ENCODE measurements around the gene CSRP2.

Gene CSRP2

GRCh38 chr12:76890151-76891143 lies 11.6 kb upstream of the CSRP2 start:
- TF ChIP-seq TAF1 (IDR thresholded peaks at IDR 0.05; ENCODE audit: borderline replicate concordance, low read depth, low read length) (no peak), POLR2AphosphoS5 (IDR thresholded peaks at IDR 0.05; ENCODE audit: low read depth, low read length) (no peak), POLR2A (IDR thresholded peaks at IDR 0.05; ENCODE audit: low read depth, low read length) (no peak)
- FAIRE-seq: no peak
- DNase-seq (ENCODE audit: insufficient read length): no peak

DNA sequence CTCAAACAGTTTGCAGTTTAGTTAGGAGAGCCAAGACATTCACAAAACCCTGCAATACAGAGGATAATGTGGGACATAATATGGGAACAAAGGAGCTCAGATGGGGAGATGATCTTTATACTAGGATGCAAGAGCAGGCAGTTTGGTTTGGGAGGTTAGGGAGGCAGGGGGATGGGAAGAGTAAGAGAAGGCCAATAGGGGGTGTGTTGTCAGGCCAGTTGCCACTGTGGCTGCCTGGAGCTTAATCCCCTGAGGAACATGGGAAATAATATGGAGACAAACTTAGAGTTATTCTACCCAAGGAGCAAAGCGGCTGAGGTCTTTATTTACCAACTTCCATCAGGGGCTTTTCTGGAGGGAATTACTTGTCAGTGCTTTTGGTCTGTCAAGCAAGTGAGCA lies 10.0 kb upstream of the CSRP2 start:
- FAIRE-seq: no peak
- no peak for TF ChIP-seq POLR2AphosphoS5 (IDR thresholded peaks at IDR 0.05; ENCODE audit: low read depth, low read length)
- no peak for TF ChIP-seq POLR2A (IDR thresholded peaks at IDR 0.05; ENCODE audit: low read depth, low read length)
- no peak for TF ChIP-seq TAF1 (IDR thresholded peaks at IDR 0.05; ENCODE audit: borderline replicate concordance, low read depth, low read length)
- no peak for DNase-seq (ENCODE audit: insufficient read length)

DNA sequence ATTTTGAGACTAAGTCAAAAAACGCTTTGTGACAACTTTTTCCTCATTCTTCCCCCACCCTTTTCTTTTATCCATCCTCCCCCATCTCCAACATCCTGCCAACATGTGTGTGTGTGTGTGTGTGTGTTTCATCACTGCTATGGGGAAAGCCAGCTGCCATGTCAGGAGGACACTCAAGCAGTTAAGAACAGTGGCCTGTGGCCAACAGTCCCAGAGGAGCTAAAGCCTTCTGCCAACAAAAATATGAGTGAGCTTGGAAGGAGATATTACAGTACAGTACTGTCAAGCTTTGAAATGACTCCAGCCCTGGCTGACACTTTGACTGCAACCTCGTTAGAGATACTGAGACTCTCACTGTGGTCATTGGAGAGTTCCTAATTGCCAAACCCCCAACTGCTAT lies 5.0 kb upstream of the CSRP2 start:
- DNase-seq (ENCODE audit: insufficient read length) (no peak), FAIRE-seq (no peak)
- TF ChIP-seq POLR2AphosphoS5 (IDR thresholded peaks at IDR 0.05; ENCODE audit: low read depth, low read length): no peak
- no peak for TF ChIP-seq POLR2A (IDR thresholded peaks at IDR 0.05; ENCODE audit: low read depth, low read length)
- no peak for TF ChIP-seq TAF1 (IDR thresholded peaks at IDR 0.05; ENCODE audit: borderline replicate concordance, low read depth, low read length)

DNA sequence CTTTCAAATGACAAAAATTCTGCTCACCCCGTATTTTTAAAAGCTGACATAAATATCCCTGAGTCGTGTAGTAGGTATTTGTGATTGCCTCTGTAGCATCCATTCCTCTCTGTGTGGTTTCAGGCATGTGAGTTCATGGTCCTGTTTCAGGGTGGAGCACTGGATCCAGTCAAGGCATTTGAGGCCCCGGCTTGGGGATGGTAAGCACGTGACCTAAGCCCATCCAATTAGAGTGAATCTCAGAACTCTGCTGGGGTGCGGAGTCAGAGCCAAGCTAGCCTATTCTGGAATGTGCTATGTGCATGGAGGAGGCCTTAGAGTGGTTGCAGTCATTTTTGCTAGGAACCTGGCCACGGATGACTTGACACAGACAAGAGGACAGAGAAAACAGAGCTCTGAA lies 4.3 kb upstream of the CSRP2 start:
- TF ChIP-seq TAF1 (IDR thresholded peaks at IDR 0.05; ENCODE audit: borderline replicate concordance, low read depth, low read length): no peak
- FAIRE-seq (no peak), DNase-seq (ENCODE audit: insufficient read length) (no peak)

DNA sequence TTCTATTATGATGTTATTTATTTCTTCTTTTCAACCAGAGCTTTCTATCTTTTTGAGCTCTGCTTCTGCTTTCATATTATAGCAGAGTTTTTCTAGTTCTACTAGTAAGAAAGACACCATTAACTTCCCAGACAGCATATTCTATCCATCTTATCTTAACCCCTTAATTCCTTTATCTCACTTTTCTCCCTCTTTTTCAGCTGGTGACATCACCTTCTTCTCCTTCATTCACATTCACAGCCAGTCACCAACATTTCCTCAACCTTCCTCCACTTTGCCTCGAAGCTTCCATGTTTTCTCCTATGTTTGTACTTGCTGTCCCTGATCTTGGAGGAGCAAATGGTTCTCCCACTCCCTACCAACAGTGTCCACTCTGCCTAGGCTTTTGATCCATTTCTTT lies 3.5 kb upstream of the CSRP2 start:
- DNase-seq (ENCODE audit: insufficient read length): no peak
- FAIRE-seq: no peak
- no peak for TF ChIP-seq POLR2AphosphoS5 (IDR thresholded peaks at IDR 0.05; ENCODE audit: low read depth, low read length)
- no peak for TF ChIP-seq POLR2A (IDR thresholded peaks at IDR 0.05; ENCODE audit: low read depth, low read length)
- no peak for TF ChIP-seq TAF1 (IDR thresholded peaks at IDR 0.05; ENCODE audit: borderline replicate concordance, low read depth, low read length)

DNA sequence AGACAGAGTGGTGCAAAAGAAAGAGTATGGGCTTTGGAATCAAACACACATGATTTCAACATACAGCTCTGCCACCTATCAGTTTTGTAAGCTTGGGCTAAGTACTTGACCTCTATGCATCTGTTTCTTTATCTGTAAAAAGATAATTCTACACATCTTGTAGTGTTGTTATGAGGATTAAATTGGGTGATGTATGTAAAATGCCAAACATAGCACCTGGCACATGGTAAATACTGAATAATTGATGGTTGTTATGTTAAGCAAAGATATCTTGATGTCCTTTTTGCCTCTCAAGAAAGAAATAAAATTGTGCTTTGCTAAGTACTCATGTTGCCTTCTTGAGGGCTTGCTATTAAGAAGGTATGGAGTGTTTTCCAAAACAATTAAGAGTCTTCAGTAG lies 2.3 kb upstream of the CSRP2 start:
- no peak for DNase-seq (ENCODE audit: insufficient read length)
- no peak for TF ChIP-seq TAF1 (IDR thresholded peaks at IDR 0.05; ENCODE audit: borderline replicate concordance, low read depth, low read length)
- TF ChIP-seq POLR2AphosphoS5 (IDR thresholded peaks at IDR 0.05; ENCODE audit: low read depth, low read length): no peak
- no peak for TF ChIP-seq POLR2A (IDR thresholded peaks at IDR 0.05; ENCODE audit: low read depth, low read length)
- no peak for FAIRE-seq

- TF ChIP-seq TAF1 (IDR thresholded peaks at IDR 0.05; ENCODE audit: borderline replicate concordance, low read depth, low read length): no peak
- TF ChIP-seq POLR2AphosphoS5 (IDR thresholded peaks at IDR 0.05; ENCODE audit: low read depth, low read length): no peak
- TF ChIP-seq POLR2A (IDR thresholded peaks at IDR 0.05; ENCODE audit: low read depth, low read length): no peak
- DNase-seq (ENCODE audit: insufficient read length) (no peak), FAIRE-seq (no peak)
These were observed 1.8 kb upstream of the CSRP2 start for GRCh38 chr12:76880519-76881023.

DNA sequence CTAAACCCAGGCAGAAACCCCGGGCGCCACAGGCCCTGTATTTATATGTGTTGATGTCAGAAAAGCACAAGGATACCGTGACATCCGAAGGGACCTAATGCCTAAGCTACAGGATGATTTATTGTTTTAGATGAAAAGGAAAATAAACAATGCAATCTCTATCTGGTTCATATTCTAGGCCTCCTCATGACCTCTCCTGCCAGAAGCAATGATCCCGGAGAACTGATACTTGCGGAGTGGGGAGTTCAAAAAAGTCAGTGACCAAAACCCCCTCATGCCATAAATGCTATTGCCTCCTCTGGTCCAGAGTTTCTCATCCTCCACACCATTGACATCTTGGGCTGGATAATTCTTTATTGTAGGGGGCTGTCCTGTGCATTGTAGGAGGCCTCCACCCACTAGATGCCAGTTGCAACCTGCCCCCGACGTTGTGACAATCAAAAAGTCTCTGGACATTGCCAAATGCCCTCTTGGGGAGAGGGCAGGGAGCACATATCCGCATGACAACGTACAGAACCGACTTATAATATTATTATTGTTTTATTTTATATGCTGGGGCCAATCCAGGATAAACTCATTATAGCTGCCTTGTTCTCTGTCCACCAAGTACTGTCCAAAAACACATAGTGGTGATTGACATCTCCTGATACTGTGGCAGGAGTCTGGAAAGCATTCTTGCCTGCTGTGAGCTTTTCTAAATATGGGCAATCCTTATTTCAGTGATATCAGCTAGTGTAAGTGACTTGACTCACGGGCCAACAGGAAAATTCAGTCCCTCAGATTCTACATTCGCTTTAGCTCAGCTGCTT lies 1.1 kb upstream of the CSRP2 start:
- FAIRE-seq (no peak), DNase-seq (ENCODE audit: insufficient read length) (no peak)
- TF ChIP-seq TAF1 (IDR thresholded peaks at IDR 0.05; ENCODE audit: borderline replicate concordance, low read depth, low read length) (no peak), POLR2A (IDR thresholded peaks at IDR 0.05; ENCODE audit: low read depth, low read length) (no peak), POLR2AphosphoS5 (IDR thresholded peaks at IDR 0.05; ENCODE audit: low read depth, low read length) (no peak)

- DNase-seq (ENCODE audit: insufficient read length) (peak; percentile 33), FAIRE-seq (no peak)
- TF ChIP-seq POLR2A (IDR thresholded peaks at IDR 0.05; ENCODE audit: low read depth, low read length) (no peak), POLR2AphosphoS5 (IDR thresholded peaks at IDR 0.05; ENCODE audit: low read depth, low read length) (no peak), TAF1 (IDR thresholded peaks at IDR 0.05; ENCODE audit: borderline replicate concordance, low read depth, low read length) (no peak)
These were observed 520 bp downstream of the CSRP2 start for GRCh38 chr12:76878099-76878898.

DNA sequence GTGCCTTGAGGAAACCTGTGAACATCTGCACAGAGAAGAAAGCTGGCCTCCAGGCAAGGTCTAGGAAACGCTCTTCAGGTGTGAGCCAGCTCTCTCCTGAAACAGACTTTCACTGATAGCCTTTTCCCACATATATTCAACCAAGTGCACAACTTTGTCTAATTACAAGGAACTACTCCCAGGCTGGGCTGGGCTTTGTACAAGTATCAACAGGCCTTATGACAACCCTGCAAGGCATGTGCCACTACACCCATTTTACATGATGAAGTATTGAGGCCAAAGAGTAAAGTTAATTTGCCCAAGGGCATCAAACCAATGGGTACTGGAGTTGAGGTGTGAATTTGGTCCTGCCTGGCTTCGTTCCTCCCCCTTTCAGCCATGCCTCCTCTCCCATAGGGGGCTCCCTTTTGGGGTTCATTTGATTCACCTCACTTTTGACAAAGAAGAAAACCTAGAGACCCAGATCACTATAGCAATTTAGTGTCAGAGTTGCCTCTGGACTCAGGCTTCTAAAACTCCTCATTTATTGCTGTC lies 2.1 kb downstream of the CSRP2 start:
- TF ChIP-seq POLR2AphosphoS5 (IDR thresholded peaks at IDR 0.05; ENCODE audit: low read depth, low read length) (no peak), TAF1 (IDR thresholded peaks at IDR 0.05; ENCODE audit: borderline replicate concordance, low read depth, low read length) (no peak), POLR2A (IDR thresholded peaks at IDR 0.05; ENCODE audit: low read depth, low read length) (no peak)
- DNase-seq (ENCODE audit: insufficient read length) (no peak), FAIRE-seq (no peak)

Measured in GM12892 (cell line).